ENCODE results near the gene CAPN10. TPM values are rescaled to one million over a fixed set of nuclear protein-coding genes. Genes with fewer than 3 reads are reported as not detected.
A peak's percentile ranks its signal among the peaks of the same experiment; 100 is the strongest.

CAPN10 gene
- total RNA-seq, 1 donor from 2014 or later = 24.9 TPM

GRCh38 chr2:240590681-240591111, 4.2 kb downstream of the CAPN10 start:
- peaks cover 21% of the 10 kb centered on the region for H3K4me1 ChIP-seq (ENCODE audit: insufficient read depth, low read length)
- H2AFZ ChIP-seq (ENCODE audit: low read depth, low read length) = no peak overlapping the region
- H3K4me2 ChIP-seq (ENCODE audit: low read length) = peak overlapping the region; percentile 42
- no peak overlapping the region for H3K9ac ChIP-seq (ENCODE audit: low read length)
- DNase-seq (ENCODE audit: low read depth) = no peak
- H3K36me3 ChIP-seq (ENCODE audit: insufficient read depth, low read length) = peaks cover 4% of the 10 kb centered on the region
- H3K36me3 Mint-ChIP-seq (ENCODE audit: low read depth, unreplicated experiment) = peaks cover 2% of the 10 kb centered on the region
- H3K9me3 Mint-ChIP-seq (ENCODE audit: unreplicated experiment) = no peaks in the 10 kb centered on the region
- no peak overlapping the region for H3K27ac Mint-ChIP-seq (ENCODE audit: unreplicated experiment)
- no peaks in the 10 kb centered on the region for H3K9me3 ChIP-seq (ENCODE audit: insufficient read depth, low read depth, low read length)
- peaks cover 85% of the 10 kb centered on the region for H4K20me1 ChIP-seq (ENCODE audit: insufficient read depth, low read length)
- H3K4me1 Mint-ChIP-seq (ENCODE audit: low read depth, unreplicated experiment) = peaks cover 17% of the 10 kb centered on the region
- H3K27me3 Mint-ChIP-seq (ENCODE audit: low read depth, unreplicated experiment) = no peaks in the 10 kb centered on the region
- no peak for FAIRE-seq
- no peak overlapping the region for H3K4me3 ChIP-seq (ENCODE audit: insufficient read depth, low read depth, low read length)
- TF ChIP-seq EZH2 (IDR thresholded peaks at IDR 0.05; ENCODE audit: insufficient read depth, low read length) = no peak
- TF ChIP-seq, protein P1, sequence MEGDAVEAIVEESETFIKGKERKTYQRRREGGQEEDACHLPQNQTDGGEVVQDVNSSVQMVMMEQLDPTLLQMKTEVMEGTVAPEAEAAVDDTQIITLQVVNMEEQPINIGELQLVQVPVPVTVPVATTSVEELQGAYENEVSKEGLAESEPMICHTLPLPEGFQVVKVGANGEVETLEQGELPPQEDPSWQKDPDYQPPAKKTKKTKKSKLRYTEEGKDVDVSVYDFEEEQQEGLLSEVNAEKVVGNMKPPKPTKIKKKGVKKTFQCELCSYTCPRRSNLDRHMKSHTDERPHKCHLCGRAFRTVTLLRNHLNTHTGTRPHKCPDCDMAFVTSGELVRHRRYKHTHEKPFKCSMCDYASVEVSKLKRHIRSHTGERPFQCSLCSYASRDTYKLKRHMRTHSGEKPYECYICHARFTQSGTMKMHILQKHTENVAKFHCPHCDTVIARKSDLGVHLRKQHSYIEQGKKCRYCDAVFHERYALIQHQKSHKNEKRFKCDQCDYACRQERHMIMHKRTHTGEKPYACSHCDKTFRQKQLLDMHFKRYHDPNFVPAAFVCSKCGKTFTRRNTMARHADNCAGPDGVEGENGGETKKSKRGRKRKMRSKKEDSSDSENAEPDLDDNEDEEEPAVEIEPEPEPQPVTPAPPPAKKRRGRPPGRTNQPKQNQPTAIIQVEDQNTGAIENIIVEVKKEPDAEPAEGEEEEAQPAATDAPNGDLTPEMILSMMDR (IDR thresholded peaks at IDR 0.05; ENCODE audit: insufficient read depth, low read depth, low read length) = no peak
- H3K27me3 ChIP-seq (ENCODE audit: insufficient read depth, low read length) = no peaks in the 10 kb centered on the region
- H3K27ac ChIP-seq (ENCODE audit: low read depth, low read length) = no peak overlapping the region
- H3K79me2 ChIP-seq (ENCODE audit: insufficient read depth, low read length) = peaks cover 67% of the 10 kb centered on the region
- no peak overlapping the region for H3K4me3 Mint-ChIP-seq (ENCODE audit: unreplicated experiment)

GRCh38 chr2:240591226-240591625, 4.7 kb downstream of the CAPN10 start:
- no peaks in the 10 kb centered on the region for H3K27me3 ChIP-seq (ENCODE audit: insufficient read depth, low read length)
- no peak overlapping the region for H3K27ac ChIP-seq (ENCODE audit: low read depth, low read length)
- H4K20me1 ChIP-seq (ENCODE audit: insufficient read depth, low read length) = peaks cover 88% of the 10 kb centered on the region
- H3K27me3 Mint-ChIP-seq (ENCODE audit: low read depth, unreplicated experiment) = no peaks in the 10 kb centered on the region
- H3K4me1 ChIP-seq (ENCODE audit: insufficient read depth, low read length) = peaks cover 20% of the 10 kb centered on the region
- FAIRE-seq (peak; percentile 20), DNase-seq (ENCODE audit: low read depth) (peak; percentile 41)
- H3K4me3 ChIP-seq (ENCODE audit: insufficient read depth, low read depth, low read length) = no peak overlapping the region
- no peak overlapping the region for H3K9ac ChIP-seq (ENCODE audit: low read length)
- H3K27ac Mint-ChIP-seq (ENCODE audit: unreplicated experiment) = no peak overlapping the region
- TF ChIP-seq EZH2 (IDR thresholded peaks at IDR 0.05; ENCODE audit: insufficient read depth, low read length) = no peak
- TF ChIP-seq, protein P1 (IDR thresholded peaks at IDR 0.05; ENCODE audit: insufficient read depth, low read depth, low read length) = no peak
- H3K36me3 Mint-ChIP-seq (ENCODE audit: low read depth, unreplicated experiment) = peaks cover 4% of the 10 kb centered on the region
- peaks cover 4% of the 10 kb centered on the region for H3K36me3 ChIP-seq (ENCODE audit: insufficient read depth, low read length)
- H2AFZ ChIP-seq (ENCODE audit: low read depth, low read length) = no peak overlapping the region
- no peaks in the 10 kb centered on the region for H3K9me3 Mint-ChIP-seq (ENCODE audit: unreplicated experiment)
- no peaks in the 10 kb centered on the region for H3K9me3 ChIP-seq (ENCODE audit: insufficient read depth, low read depth, low read length)
- H3K4me1 Mint-ChIP-seq (ENCODE audit: low read depth, unreplicated experiment) = peaks cover 17% of the 10 kb centered on the region
- H3K4me2 ChIP-seq (ENCODE audit: low read length) = peak overlapping the region; percentile 42
- no peak overlapping the region for H3K4me3 Mint-ChIP-seq (ENCODE audit: unreplicated experiment)
- peaks cover 62% of the 10 kb centered on the region for H3K79me2 ChIP-seq (ENCODE audit: insufficient read depth, low read length)

GRCh38 chr2:240591784-240592183, 5.2 kb downstream of the CAPN10 start:
- Histone ChIP-seq H3K36me3 (ENCODE audit: insufficient read depth, low read length) (peaks cover 4% of the 10 kb centered on the region), H3K9me3 (ENCODE audit: insufficient read depth, low read depth, low read length) (no peaks in the 10 kb centered on the region), H3K27me3 (ENCODE audit: insufficient read depth, low read length) (no peaks in the 10 kb centered on the region), H3K4me3 (ENCODE audit: insufficient read depth, low read depth, low read length) (no peak overlapping the region), H3K79me2 (ENCODE audit: insufficient read depth, low read length) (peaks cover 62% of the 10 kb centered on the region), H4K20me1 (ENCODE audit: insufficient read depth, low read length) (peaks cover 91% of the 10 kb centered on the region), H3K4me1 (ENCODE audit: insufficient read depth, low read length) (peaks cover 20% of the 10 kb centered on the region), H3K9ac (ENCODE audit: low read length) (no peak overlapping the region), H3K27ac (ENCODE audit: low read depth, low read length) (no peak overlapping the region), H3K4me2 (ENCODE audit: low read length) (peak overlapping the region; percentile 42), H2AFZ (ENCODE audit: low read depth, low read length) (no peak overlapping the region)
- Mint-ChIP-seq H3K9me3 (ENCODE audit: unreplicated experiment) (no peaks in the 10 kb centered on the region), H3K27me3 (ENCODE audit: low read depth, unreplicated experiment) (no peaks in the 10 kb centered on the region), H3K4me1 (ENCODE audit: low read depth, unreplicated experiment) (peaks cover 17% of the 10 kb centered on the region), H3K4me3 (ENCODE audit: unreplicated experiment) (no peak overlapping the region), H3K36me3 (ENCODE audit: low read depth, unreplicated experiment) (peaks cover 4% of the 10 kb centered on the region), H3K27ac (ENCODE audit: unreplicated experiment) (no peak overlapping the region)
- FAIRE-seq (no peak), DNase-seq (ENCODE audit: low read depth) (no peak)
- TF ChIP-seq EZH2 (IDR thresholded peaks at IDR 0.05; ENCODE audit: insufficient read depth, low read length) = no peak
- TF ChIP-seq, protein P1 (IDR thresholded peaks at IDR 0.05; ENCODE audit: insufficient read depth, low read depth, low read length) = no peak
